ENCODE data around the gene LPAR2. TPM values are rescaled to one million over a fixed set of nuclear protein-coding genes. Genes with fewer than 3 reads are reported as not detected.

LPAR2 gene
- 23.5 TPM for total RNA-seq
- long read RNA-seq, transcript LPAR2-201 (3 exons, 1,791 nt) = major isoform, 8 of 25 reads
- long read RNA-seq, partial matches to known transcripts = 11 of 25 reads
- long read RNA-seq, other reads (novel, unspliced or antisense) = 6 of 25 reads

DNA sequence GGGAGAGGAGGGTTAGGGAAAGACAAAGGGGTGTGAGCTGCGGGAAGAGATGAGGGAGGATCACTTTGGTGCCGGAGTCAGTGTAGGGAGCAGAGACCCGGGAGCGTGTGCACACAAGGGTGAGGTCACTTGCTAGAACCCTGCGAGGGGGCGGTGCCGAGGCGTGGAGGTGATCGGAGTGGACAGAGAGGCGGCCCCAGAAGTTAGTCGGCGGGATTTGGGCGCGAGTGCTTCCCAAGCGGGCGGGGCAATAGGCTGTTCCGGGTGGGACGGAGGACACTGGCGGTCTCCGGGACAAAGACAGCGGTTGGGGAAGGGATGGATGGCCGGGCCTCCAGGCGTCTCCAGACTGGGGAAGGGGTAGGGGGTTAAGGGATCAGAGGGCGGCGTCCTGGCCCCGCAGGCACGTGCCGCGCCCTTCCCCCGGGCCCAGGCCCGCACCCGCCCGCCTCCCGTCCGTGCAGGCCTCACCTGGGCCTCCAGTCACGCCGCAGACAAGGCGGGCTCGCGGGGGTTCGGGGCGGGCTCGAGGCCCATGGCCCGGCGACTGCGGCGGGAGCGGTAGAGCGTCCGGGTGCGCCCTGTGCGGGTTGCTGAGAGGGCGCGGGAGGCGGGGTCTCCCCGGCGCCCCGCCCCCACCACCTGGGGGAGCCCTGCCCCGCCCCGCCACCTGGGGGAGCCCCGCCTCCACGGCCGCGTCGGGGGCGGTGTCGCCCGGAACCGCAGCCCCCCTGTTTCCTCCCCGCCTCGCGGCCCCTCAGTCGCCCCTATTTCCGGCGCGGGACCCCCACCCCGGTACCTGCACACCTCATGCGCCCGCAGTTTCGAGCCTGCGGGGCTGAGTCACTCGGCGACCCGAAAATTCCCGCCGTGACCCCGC lies at the start of gene LPAR2:
Gene LPAR2, minus strand, starts transcription at position 600 of the 880 bp plus-strand sequence. CDS start 945 bp downstream, outside the sequence.
- H3K27me3 ChIP-seq = no peaks in the 10 kb centered on the region
- H3K9me3 ChIP-seq = no peaks in the 10 kb centered on the region
- H3K4me1 ChIP-seq = no peaks in the 10 kb centered on the region
- H3K4me3 ChIP-seq = peak within 1 kb of the TSS; percentile 58
- DNase-seq = peak; percentile 85
- H3K36me3 ChIP-seq = no peaks in the 10 kb centered on the region
- peak; percentile 92 for ATAC-seq
- peak within 1 kb of the TSS; percentile 36 for H3K27ac ChIP-seq
- TF ChIP-seq, protein P1, sequence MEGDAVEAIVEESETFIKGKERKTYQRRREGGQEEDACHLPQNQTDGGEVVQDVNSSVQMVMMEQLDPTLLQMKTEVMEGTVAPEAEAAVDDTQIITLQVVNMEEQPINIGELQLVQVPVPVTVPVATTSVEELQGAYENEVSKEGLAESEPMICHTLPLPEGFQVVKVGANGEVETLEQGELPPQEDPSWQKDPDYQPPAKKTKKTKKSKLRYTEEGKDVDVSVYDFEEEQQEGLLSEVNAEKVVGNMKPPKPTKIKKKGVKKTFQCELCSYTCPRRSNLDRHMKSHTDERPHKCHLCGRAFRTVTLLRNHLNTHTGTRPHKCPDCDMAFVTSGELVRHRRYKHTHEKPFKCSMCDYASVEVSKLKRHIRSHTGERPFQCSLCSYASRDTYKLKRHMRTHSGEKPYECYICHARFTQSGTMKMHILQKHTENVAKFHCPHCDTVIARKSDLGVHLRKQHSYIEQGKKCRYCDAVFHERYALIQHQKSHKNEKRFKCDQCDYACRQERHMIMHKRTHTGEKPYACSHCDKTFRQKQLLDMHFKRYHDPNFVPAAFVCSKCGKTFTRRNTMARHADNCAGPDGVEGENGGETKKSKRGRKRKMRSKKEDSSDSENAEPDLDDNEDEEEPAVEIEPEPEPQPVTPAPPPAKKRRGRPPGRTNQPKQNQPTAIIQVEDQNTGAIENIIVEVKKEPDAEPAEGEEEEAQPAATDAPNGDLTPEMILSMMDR (IDR thresholded peaks at IDR 0.05) = peak; percentile 8
- intact Hi-C loops (cut with DNase I) = no loop called here

DNA sequence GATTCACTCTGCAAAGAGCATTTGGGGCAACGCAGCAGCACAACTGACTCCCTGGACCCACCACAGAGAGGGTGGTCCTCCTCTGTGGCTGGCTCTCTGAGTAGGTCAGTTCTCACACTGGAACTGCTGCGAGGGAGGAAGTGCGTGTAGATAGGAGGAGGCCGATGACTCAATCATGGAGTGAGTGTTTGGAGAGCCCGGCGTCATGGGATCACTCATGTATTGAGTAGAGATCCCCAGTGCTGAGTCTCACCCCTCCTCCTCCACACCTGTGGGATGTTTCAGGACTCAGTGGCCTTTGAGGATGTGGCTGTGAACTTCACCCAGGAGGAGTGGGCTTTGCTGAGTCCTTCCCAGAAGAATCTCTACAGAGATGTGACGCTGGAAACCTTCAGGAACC lies 49.6 kb upstream of the LPAR2 start:
- Histone ChIP-seq H3K9me3 (no peaks in the 10 kb centered on the region), H3K4me1 (no peaks in the 10 kb centered on the region), H3K36me3 (peaks cover 31% of the 10 kb centered on the region), H3K4me3 (no peak overlapping the region), H3K27me3 (no peaks in the 10 kb centered on the region), H3K27ac (no peak overlapping the region)
- intact Hi-C loops (cut with DNase I) = no loop called here
- DNase-seq (no peak), ATAC-seq (no peak)
- TF ChIP-seq, protein P1 (IDR thresholded peaks at IDR 0.05) = no peak

DNA sequence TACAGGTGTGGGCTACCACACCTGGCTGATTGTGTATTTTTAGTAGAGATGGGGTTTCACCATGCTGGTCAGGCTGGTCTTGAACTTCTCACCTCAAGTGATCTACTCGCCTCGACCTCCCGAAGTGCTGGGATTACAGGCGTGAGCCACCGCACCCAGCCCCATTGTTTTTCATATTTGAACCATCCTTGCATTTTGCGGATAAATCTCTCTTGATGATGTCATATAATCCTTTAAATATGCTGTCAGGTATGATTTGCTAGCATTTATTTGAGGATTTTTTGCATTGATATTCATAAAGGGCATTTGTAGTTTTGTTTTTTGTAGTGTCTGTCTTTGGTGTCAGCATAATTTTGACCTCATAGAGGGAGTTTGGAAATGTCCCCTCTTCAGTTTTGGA lies 46.3 kb upstream of the LPAR2 start:
- intact Hi-C loops (cut with DNase I) = no loop called here
- TF ChIP-seq, protein P1 (IDR thresholded peaks at IDR 0.05) = no peak

DNA sequence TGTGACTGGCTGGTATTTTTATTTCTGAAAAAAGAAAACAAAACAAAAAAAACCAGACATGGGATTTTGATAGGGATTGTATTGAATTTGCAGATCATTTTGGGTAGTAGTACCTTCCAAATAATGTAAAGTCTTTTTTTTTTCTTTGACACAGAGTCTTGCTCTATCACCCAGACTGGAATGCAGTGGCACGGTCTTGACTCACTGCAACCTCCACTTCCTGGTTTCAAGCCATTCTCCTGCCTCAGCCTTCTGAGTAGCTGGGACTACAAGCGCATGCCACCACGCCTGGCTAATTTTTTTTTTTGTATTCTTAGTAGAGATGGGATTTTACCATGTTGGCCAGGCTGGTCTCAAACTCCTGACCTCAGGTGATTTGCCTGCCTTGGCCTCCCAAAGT lies 44.8 kb upstream of the LPAR2 start:
- Histone ChIP-seq H3K27ac (no peak overlapping the region), H3K9me3 (no peaks in the 10 kb centered on the region), H3K27me3 (no peaks in the 10 kb centered on the region), H3K4me1 (peaks cover 10% of the 10 kb centered on the region), H3K36me3 (peaks cover 4% of the 10 kb centered on the region), H3K4me3 (no peak overlapping the region)
- intact Hi-C loops (cut with DNase I) = no loop called here
- TF ChIP-seq, protein P1 (IDR thresholded peaks at IDR 0.05) = no peak
- DNase-seq (no peak), ATAC-seq (no peak)

More for the DNA sequence above, 46.3 kb upstream of the LPAR2 start:
- peaks cover 10% of the 10 kb centered on the region for H3K4me1 ChIP-seq
- DNase-seq (no peak), ATAC-seq (no peak)
- no peaks in the 10 kb centered on the region for H3K9me3 ChIP-seq
- H3K27ac ChIP-seq = no peak overlapping the region
- H3K36me3 ChIP-seq = peaks cover 19% of the 10 kb centered on the region
- H3K27me3 ChIP-seq = no peaks in the 10 kb centered on the region
- H3K4me3 ChIP-seq = no peak overlapping the region

DNA sequence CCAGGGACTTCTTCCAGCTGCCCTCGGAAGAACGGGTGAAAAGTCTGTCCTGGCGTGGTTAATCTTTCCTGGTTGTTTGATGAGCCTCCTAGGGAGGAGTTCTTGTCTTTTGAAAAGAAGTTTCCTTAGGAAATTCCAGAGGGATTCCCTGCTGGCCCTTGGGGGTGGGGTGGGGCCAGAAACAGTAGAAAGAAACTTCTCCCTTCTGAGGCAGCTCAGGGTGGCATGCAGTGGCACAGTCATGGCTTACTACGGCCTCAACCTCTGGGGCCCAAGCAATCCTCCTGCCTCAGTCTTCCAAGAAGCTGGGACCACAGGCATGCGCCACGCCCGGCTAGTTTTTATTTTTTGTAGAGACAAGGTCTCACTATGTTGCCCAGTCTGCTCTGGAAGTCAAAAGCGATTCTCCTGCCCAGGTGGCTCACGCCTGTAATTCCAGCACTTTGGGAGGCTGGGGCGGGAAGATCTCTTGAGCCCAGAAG lies 42.1 kb upstream of the LPAR2 start:
- no peaks in the 10 kb centered on the region for H3K9me3 ChIP-seq
- no peak for ATAC-seq
- peak overlapping the region; percentile 96 for H3K4me3 ChIP-seq
- no peaks in the 10 kb centered on the region for H3K27me3 ChIP-seq
- TF ChIP-seq, protein P1 (IDR thresholded peaks at IDR 0.05) = no peak
- no peaks in the 10 kb centered on the region for H3K36me3 ChIP-seq
- peaks cover 10% of the 10 kb centered on the region for H3K4me1 ChIP-seq
- intact Hi-C loops (cut with DNase I) = no loop called here
- no peak overlapping the region for H3K27ac ChIP-seq
- no peak for DNase-seq
